HepG2 (cell line): ENCODE data around the gene ATAD3C. TPM values are rescaled to one million over a fixed set of nuclear protein-coding genes. Genes with fewer than 3 reads are reported as not detected.
A peak's percentile ranks its signal among the peaks of the same experiment; 100 is the strongest.

Source experiments
- ARID2 ChIP-seq: sonication (generic); formaldehyde crosslinking; IDR thresholded peaks from 2 replicates; pipeline ENCODE4 v1.8.1; 2022; ENCODE audit warnings: mild to moderate bottlenecking, missing genetic modification reagents, borderline replicate concordance
- BCL3 ChIP-seq: sonication (generic); formaldehyde crosslinking; IDR thresholded peaks from 2 replicates; pipeline ENCODE4 v1.5.1; 2020; ENCODE audit warnings: mild to moderate bottlenecking, missing genetic modification reagents, moderate library complexity
- GATAD1 ChIP-seq: IDR thresholded peaks from 2 replicates; pipeline ENCODE4 v1.6.1; 2016; ENCODE audit warnings: missing genetic modification reagents, missing compliant biosample characterization
- KDM5B ChIP-seq: sonication (generic); formaldehyde crosslinking; IDR thresholded peaks from 2 replicates; pipeline ENCODE4 v1.4.0; 2020; ENCODE audit warnings: missing genetic modification reagents, mild to moderate bottlenecking, borderline replicate concordance
- MAZ ChIP-seq, 2 experiments: sonication (generic) in 1 of 2; formaldehyde crosslinking in 1 of 2; IDR thresholded peaks; 2 replicates each; pipeline versions ENCODE4 v1.5.0 to v1.6.1; 2012 to 2020; ENCODE audit warnings: low read depth in 2 of 2, mild to moderate bottlenecking in 2 of 2, borderline replicate concordance in 1 of 2, improper control_type of control experiment in 1 of 2, low read length in 1 of 2, missing genetic modification reagents in 1 of 2, moderate library complexity in 1 of 2
- MXD1 ChIP-seq: sonication (generic); formaldehyde crosslinking; IDR thresholded peaks from 2 replicates; pipeline ENCODE4 v1.4.0; 2020; ENCODE audit warnings: mild to moderate bottlenecking, missing genetic modification reagents
- MXD4 ChIP-seq: IDR thresholded peaks from 2 replicates; pipeline ENCODE4 v1.6.1; 2016; ENCODE audit warnings: mild to moderate bottlenecking, missing biosample characterization, missing genetic modification reagents
- MYNN ChIP-seq: sonication (generic); formaldehyde crosslinking; IDR thresholded peaks from 2 replicates; pipeline ENCODE4 v1.4.0; 2020; ENCODE audit warnings: mild to moderate bottlenecking, low read depth, missing genetic modification reagents
- RAD21 ChIP-seq: fragments of 450-650 bp; formaldehyde crosslinking; IDR thresholded peaks from 2 replicates; pipeline ENCODE4 v1.5.0; 2020; ENCODE audit warnings: mild to moderate bottlenecking
- RXRA ChIP-seq: sonication (generic); formaldehyde crosslinking; IDR thresholded peaks from 2 replicates; pipeline ENCODE4 v1.5.1; 2020; ENCODE audit warnings: missing genetic modification reagents
- SIN3B ChIP-seq: fragments of 150-350 bp; IDR thresholded peaks from 2 replicates; pipeline ENCODE4 v1.6.1; 2014; ENCODE audit warnings: low read length
- SKI ChIP-seq: fragments of 450-650 bp; IDR thresholded peaks from one replicate; pipeline ENCODE4 v1.6.1; 2018; ENCODE audit warnings: mild to moderate bottlenecking; ENCODE audit not compliant: partially characterized antibody
- TCF7L2 ChIP-seq: IDR thresholded peaks from 2 replicates; pipeline ENCODE4 v1.6.1; 2011; ENCODE audit warnings: mild to moderate bottlenecking, low read depth, low read length, moderate library complexity
- TEAD2 ChIP-seq: sonication (generic); formaldehyde crosslinking; IDR thresholded peaks from 2 replicates; pipeline ENCODE4 v1.9.0; 2021; ENCODE audit warnings: missing genetic modification reagents
- ZBTB21 ChIP-seq: sonication (generic); formaldehyde crosslinking; IDR thresholded peaks from 2 replicates; pipeline ENCODE4 v1.4.0; 2020; ENCODE audit warnings: missing genetic modification reagents
- ZBTB4 ChIP-seq: sonication (generic); formaldehyde crosslinking; IDR thresholded peaks from 2 replicates; pipeline ENCODE4 v1.4.0; 2020; ENCODE audit warnings: missing genetic modification reagents, mild to moderate bottlenecking, borderline replicate concordance
- ZNF333 ChIP-seq: sonication (generic); formaldehyde crosslinking; IDR thresholded peaks from 2 replicates; pipeline ENCODE4 v1.4.0; 2020; ENCODE audit warnings: mild to moderate bottlenecking, missing genetic modification reagents, borderline replicate concordance
- polyA plus RNA-seq, 8 experiments: library from polyadenylated mRNA; depleted of rRNA in 3 of 8; stranded (reverse) in 7 of 8; unstranded in 1 of 8; fragments of >200 nt; fragmentation: Illumina TruSeq in 4 of 8; extraction: Trizol in 4 of 8; gene quantifications; 2 replicates each; pipeline versions ENCODE4 v1.2.1 to v1.2.3, GENCODE V29; 2011 to 2016; ENCODE audit warnings: low read depth in 4 of 8, missing spikeins in 1 of 8, mixed read lengths in 1 of 8; ENCODE audit not compliant: insufficient read depth in 1 of 8
- total RNA-seq, 5 experiments: library from RNA; depleted of rRNA; stranded (reverse); fragments of >200 nt; fragmentation: Illumina TruSeq; extraction: Trizol; gene quantifications; 2 replicates each; pipeline ENCODE4 v1.2.3, GENCODE V29; 2016; ENCODE audit warnings: low read depth in 1 of 5
- TF ChIP-seq, protein P1 (sequence below): sonication (generic); formaldehyde crosslinking; IDR thresholded peaks from 2 replicates; pipeline ENCODE4 v1.8.0; 2022; ENCODE audit warnings: mild to moderate bottlenecking, missing genetic modification reagents, borderline replicate concordance
- TF ChIP-seq, protein P2 (sequence below): sonication (generic); formaldehyde crosslinking; IDR thresholded peaks from 2 replicates; pipeline ENCODE4 v1.4.0; 2020; ENCODE audit warnings: missing genetic modification reagents, borderline replicate concordance

Gene ATAD3C
- total and polyA plus RNA-seq, 2 of the 13 experiments (the other 11 are each of a cell fraction or from before 2014, with no cell fraction given), result 2.4 to 3.2 TPM

DNA sequence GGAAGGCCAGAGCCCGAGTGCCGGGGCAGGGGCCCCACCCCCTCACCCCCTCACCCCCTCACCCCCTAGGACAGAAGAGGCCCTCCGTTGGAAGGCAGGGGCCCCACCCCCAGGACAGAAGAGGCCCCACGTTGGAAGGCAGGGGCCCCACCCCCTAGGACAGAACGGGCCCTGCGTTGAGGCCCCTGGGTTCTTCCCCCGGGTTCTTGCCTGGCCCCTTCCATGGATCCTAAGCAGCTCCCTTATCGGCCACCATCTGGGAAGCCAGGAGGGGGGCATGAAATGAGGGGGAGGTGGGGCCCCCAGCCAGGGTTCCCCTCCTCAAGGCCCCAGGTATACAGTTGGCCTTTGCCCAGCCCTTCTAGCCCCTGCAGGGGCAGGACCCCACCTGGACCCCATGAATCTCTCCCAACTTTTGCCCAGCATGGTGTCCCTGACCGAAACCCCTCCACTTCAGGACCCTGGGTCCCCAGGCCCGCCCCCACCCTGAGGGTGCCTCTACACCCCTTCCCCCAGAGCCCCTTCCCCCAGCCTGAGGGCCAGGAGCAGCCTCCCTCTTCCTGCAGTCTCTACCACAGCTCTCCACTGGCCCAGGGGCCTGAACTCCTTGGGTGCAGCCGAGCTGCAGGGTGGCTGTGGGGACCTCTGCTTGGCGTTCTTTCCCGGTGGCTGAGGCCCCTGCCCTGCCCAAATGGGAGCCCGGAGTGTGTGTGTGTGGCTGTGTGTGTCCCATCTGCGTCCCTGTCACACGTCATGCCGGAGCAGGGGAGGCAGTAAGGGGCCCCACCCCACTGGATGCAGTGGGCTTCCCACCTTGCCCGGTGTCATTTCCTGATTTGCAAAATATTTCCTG, 18.3 kb upstream of the ATAD3C start (continued):
- TF ChIP-seq ZBTB4 (CRISPR knock-in tag) (no peak), SIN3B (no peak), TCF7L2 (no peak), MXD1 (no peak; the same call in 1 of the 2 replicates), RXRA (CRISPR knock-in tag) (no peak), ZNF333 (no peak), KDM5B (CRISPR knock-in tag) (no peak), MXD4 (CRISPR knock-in tag) (no peak), GATAD1 (CRISPR knock-in tag) (no peak), ZBTB21 (CRISPR knock-in tag) (no peak), TEAD2 (CRISPR knock-in tag) (no peak), BCL3 (CRISPR knock-in tag) (no peak), RAD21 (CRISPR knock-in tag) (no peak), MYNN (CRISPR knock-in tag) (no peak), SKI (no peak), ARID2 (CRISPR knock-in tag) (0 out of 2 replicates have a peak, but pooled peaks have one; percentile 6), MAZ (IDR thresholded peaks at IDR 0.05; ENCODE audit: borderline replicate concordance, low read depth, low read length) (no peak), MAZ (CRISPR knock-in tag; IDR thresholded peaks at IDR 0.05; ENCODE audit: low read depth) (no peak)
- TF ChIP-seq, protein P1, sequence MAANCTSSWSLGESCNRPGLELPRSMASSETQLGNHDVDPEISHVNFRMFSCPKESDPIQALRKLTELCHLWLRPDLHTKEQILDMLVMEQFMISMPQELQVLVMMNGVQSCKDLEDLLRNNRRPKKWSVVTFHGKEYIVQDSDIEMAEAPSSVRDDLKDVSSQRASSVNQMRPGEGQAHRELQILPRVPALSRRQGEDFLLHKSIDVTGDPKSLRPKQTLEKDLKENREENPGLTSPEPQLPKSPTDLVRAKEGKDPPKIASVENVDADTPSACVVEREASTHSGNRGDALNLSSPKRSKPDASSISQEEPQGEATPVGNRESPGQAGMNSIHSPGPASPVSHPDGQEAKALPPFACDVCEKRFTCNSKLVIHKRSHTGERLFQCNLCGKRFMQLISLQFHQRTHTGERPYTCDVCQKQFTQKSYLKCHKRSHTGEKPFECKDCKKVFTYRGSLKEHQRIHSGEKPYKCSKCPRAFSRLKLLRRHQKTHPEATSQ (CRISPR knock-in tag), result no peak
- TF ChIP-seq, protein P2, sequence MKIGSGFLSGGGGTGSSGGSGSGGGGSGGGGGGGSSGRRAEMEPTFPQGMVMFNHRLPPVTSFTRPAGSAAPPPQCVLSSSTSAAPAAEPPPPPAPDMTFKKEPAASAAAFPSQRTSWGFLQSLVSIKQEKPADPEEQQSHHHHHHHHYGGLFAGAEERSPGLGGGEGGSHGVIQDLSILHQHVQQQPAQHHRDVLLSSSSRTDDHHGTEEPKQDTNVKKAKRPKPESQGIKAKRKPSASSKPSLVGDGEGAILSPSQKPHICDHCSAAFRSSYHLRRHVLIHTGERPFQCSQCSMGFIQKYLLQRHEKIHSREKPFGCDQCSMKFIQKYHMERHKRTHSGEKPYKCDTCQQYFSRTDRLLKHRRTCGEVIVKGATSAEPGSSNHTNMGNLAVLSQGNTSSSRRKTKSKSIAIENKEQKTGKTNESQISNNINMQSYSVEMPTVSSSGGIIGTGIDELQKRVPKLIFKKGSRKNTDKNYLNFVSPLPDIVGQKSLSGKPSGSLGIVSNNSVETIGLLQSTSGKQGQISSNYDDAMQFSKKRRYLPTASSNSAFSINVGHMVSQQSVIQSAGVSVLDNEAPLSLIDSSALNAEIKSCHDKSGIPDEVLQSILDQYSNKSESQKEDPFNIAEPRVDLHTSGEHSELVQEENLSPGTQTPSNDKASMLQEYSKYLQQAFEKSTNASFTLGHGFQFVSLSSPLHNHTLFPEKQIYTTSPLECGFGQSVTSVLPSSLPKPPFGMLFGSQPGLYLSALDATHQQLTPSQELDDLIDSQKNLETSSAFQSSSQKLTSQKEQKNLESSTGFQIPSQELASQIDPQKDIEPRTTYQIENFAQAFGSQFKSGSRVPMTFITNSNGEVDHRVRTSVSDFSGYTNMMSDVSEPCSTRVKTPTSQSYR, result peak; percentile 32; the same call in 1 of the 2 replicates
